Raji (cell line): Measurements from ENCODE around the gene SPPL2B.

Source experiments
- POLR2A ChIP-seq: IDR thresholded peaks from 2 replicates; pipeline ENCODE4 v1.6.1; 2011; ENCODE audit warnings: low read depth, low read length, control low read depth; ENCODE audit not compliant: insufficient read depth

SPPL2B gene

GRCh38 chr19:2336528-2337328 is 8.2 kb downstream of the SPPL2B start:
- no peak for TF ChIP-seq POLR2A

GRCh38 chr19:2337329-2337707 is 8.8 kb downstream of the SPPL2B start:
- no peak for TF ChIP-seq POLR2A

GRCh38 chr19:2338055-2338615 is 9.7 kb downstream of the SPPL2B start:
- TF ChIP-seq POLR2A: no peak

GRCh38 chr19:2338751-2339643 is 10.5 kb downstream of the SPPL2B start:
- TF ChIP-seq POLR2A: no peak

- no peak for TF ChIP-seq POLR2A
Measured at GRCh38 chr19:2339644-2340310, 11.3 kb downstream of the SPPL2B start.

GRCh38 chr19:2340496-2341243 is 12.2 kb downstream of the SPPL2B start:
- TF ChIP-seq POLR2A: no peak

GRCh38 chr19:2341244-2341751 is 12.8 kb downstream of the SPPL2B start:
- TF ChIP-seq POLR2A: no peak

- TF ChIP-seq POLR2A: no peak
Measured at GRCh38 chr19:2341982-2342381, 13.5 kb downstream of the SPPL2B start.

- no peak for TF ChIP-seq POLR2A
Measured at GRCh38 chr19:2342656-2343288, 14.3 kb downstream of the SPPL2B start.

- TF ChIP-seq POLR2A: no peak
Measured at GRCh38 chr19:2343289-2343982, 15.0 kb downstream of the SPPL2B start.

- no peak for TF ChIP-seq POLR2A
Measured at GRCh38 chr19:2344381-2344870, 15.9 kb downstream of the SPPL2B start.

GRCh38 chr19:2345076-2345475 is 16.6 kb downstream of the SPPL2B start:
- TF ChIP-seq POLR2A: no peak

GRCh38 chr19:2345794-2346663 is 17.5 kb downstream of the SPPL2B start:
- TF ChIP-seq POLR2A: no peak

GRCh38 chr19:2350656-2351055 is 22.2 kb downstream of the SPPL2B start:
- no peak for TF ChIP-seq POLR2A
